Measurements from ENCODE around the gene RNF144A. TPM values are rescaled to one million over a fixed set of nuclear protein-coding genes. Genes with fewer than 3 reads are reported as not detected.
A peak's percentile ranks its signal among the peaks of the same experiment; 100 is the strongest.

The RNF144A gene
- total RNA-seq, 2 donors from 2014 or later: 17.2 to 66.1 TPM

GRCh38 chr2:6948677-6949351 lies 31.6 kb downstream of the RNF144A start:
- ATAC-seq (peak; percentile 60 to 77), DNase-seq (ENCODE audit: low spot score) (no peak)
- Mint-ChIP-seq H3K27me3 (no peaks in the 10 kb centered on the region), H3K36me3 (peaks cover 2% of the 10 kb centered on the region), H3K9me3 (no peaks in the 10 kb centered on the region), H3K4me3 (peak overlapping the region; percentile 4), H3K4me1 (ENCODE audit: low read depth in 2 of 2) (peaks cover 34 to 55% of the 10 kb centered on the region in 2 donors), H3K27ac (peak overlapping the region; percentile 45 to 66)

- H3K4me1 Mint-ChIP-seq (ENCODE audit: low read depth in 2 of 2): peaks cover 30 to 49% of the 10 kb centered on the region in 2 donors
- ATAC-seq (no peak), DNase-seq (ENCODE audit: low spot score) (no peak)
- H3K4me3 Mint-ChIP-seq: no peak overlapping the region
- H3K9me3 Mint-ChIP-seq: no peaks in the 10 kb centered on the region
- H3K27ac Mint-ChIP-seq: peak overlapping the region; percentile 16 to 52
- no peaks in the 10 kb centered on the region for H3K27me3 Mint-ChIP-seq
- H3K36me3 Mint-ChIP-seq: no peaks in the 10 kb centered on the region
These were observed 33.8 kb downstream of the RNF144A start for GRCh38 chr2:6951046-6951445.

- Mint-ChIP-seq H3K9me3 (no peaks in the 10 kb centered on the region), H3K27me3 (no peaks in the 10 kb centered on the region), H3K27ac (no peak overlapping the region), H3K4me3 (no peak overlapping the region), H3K36me3 (no peaks in the 10 kb centered on the region), H3K4me1 (ENCODE audit: low read depth in 2 of 2) (peaks cover 41 to 59% of the 10 kb centered on the region in 2 donors)
- ATAC-seq (no peak), DNase-seq (ENCODE audit: low spot score) (no peak)
These were observed 34.9 kb downstream of the RNF144A start for GRCh38 chr2:6952101-6952500.

GRCh38 chr2:6954586-6954985 lies 37.4 kb downstream of the RNF144A start:
- H3K36me3 Mint-ChIP-seq: no peaks in the 10 kb centered on the region
- no peak for DNase-seq (ENCODE audit: low spot score)
- H3K4me3 Mint-ChIP-seq: no peak overlapping the region
- H3K27me3 Mint-ChIP-seq: no peaks in the 10 kb centered on the region
- H3K27ac Mint-ChIP-seq: no peak overlapping the region
- no peak for ATAC-seq
- H3K9me3 Mint-ChIP-seq: no peaks in the 10 kb centered on the region
- H3K4me1 Mint-ChIP-seq (ENCODE audit: low read depth in 2 of 2): peaks cover 39 to 42% of the 10 kb centered on the region in 2 donors

- Mint-ChIP-seq H3K4me3 (peak overlapping the region; percentile 16), H3K36me3 (no peaks in the 10 kb centered on the region), H3K27ac (peak overlapping the region; percentile 14 to 37), H3K27me3 (no peaks in the 10 kb centered on the region), H3K4me1 (ENCODE audit: low read depth in 2 of 2) (peaks cover 38 to 45% of the 10 kb centered on the region in 2 donors), H3K9me3 (no peaks in the 10 kb centered on the region)
- ATAC-seq (no peak), DNase-seq (ENCODE audit: low spot score) (no peak)
These were observed 38.4 kb downstream of the RNF144A start for GRCh38 chr2:6955511-6956136.

GRCh38 chr2:6956566-6956965 lies 39.4 kb downstream of the RNF144A start:
- ATAC-seq (no peak), DNase-seq (ENCODE audit: low spot score) (no peak)
- Mint-ChIP-seq H3K4me1 (ENCODE audit: low read depth in 2 of 2) (peaks cover 36 to 41% of the 10 kb centered on the region in 2 donors), H3K4me3 (no peak overlapping the region), H3K27me3 (no peaks in the 10 kb centered on the region), H3K36me3 (no peaks in the 10 kb centered on the region), H3K9me3 (no peaks in the 10 kb centered on the region), H3K27ac (peak overlapping the region in 1 of 2 donors; percentile 24)

GRCh38 chr2:6957031-6957714 lies 40.0 kb downstream of the RNF144A start:
- ATAC-seq: no peak
- Mint-ChIP-seq H3K4me3 (no peak overlapping the region), H3K9me3 (no peaks in the 10 kb centered on the region), H3K27ac (peak overlapping the region in 1 of 2 donors; percentile 24), H3K4me1 (ENCODE audit: low read depth in 2 of 2) (peaks cover 40 to 41% of the 10 kb centered on the region in 2 donors), H3K36me3 (no peaks in the 10 kb centered on the region), H3K27me3 (no peaks in the 10 kb centered on the region)
- DNase-seq (ENCODE audit: low spot score): no peak

GRCh38 chr2:6957910-6958615 lies 40.9 kb downstream of the RNF144A start:
- H3K4me1 Mint-ChIP-seq (ENCODE audit: low read depth in 2 of 2): peaks cover 43 to 46% of the 10 kb centered on the region in 2 donors
- H3K27me3 Mint-ChIP-seq: no peaks in the 10 kb centered on the region
- H3K4me3 Mint-ChIP-seq: no peak overlapping the region
- ATAC-seq (no peak), DNase-seq (ENCODE audit: low spot score) (no peak)
- H3K9me3 Mint-ChIP-seq: no peaks in the 10 kb centered on the region
- H3K27ac Mint-ChIP-seq: no peak overlapping the region
- no peaks in the 10 kb centered on the region for H3K36me3 Mint-ChIP-seq

- peaks cover 45 to 51% of the 10 kb centered on the region in 2 donors for H3K4me1 Mint-ChIP-seq (ENCODE audit: low read depth in 2 of 2)
- no peak overlapping the region for H3K27ac Mint-ChIP-seq
- H3K4me3 Mint-ChIP-seq: no peak overlapping the region
- no peaks in the 10 kb centered on the region for H3K9me3 Mint-ChIP-seq
- no peaks in the 10 kb centered on the region for H3K27me3 Mint-ChIP-seq
- ATAC-seq (no peak), DNase-seq (ENCODE audit: low spot score) (no peak)
- H3K36me3 Mint-ChIP-seq: peaks cover 4% of the 10 kb centered on the region
These were observed 41.5 kb downstream of the RNF144A start for GRCh38 chr2:6958616-6959235.

- Mint-ChIP-seq H3K36me3 (peaks cover 6% of the 10 kb centered on the region), H3K4me3 (no peak overlapping the region), H3K27me3 (no peaks in the 10 kb centered on the region), H3K9me3 (no peaks in the 10 kb centered on the region), H3K4me1 (ENCODE audit: low read depth in 2 of 2) (peaks cover 47 to 54% of the 10 kb centered on the region in 2 donors), H3K27ac (no peak overlapping the region)
- ATAC-seq: no peak
- DNase-seq (ENCODE audit: low spot score): no peak
These were observed 42.5 kb downstream of the RNF144A start for GRCh38 chr2:6959751-6960150.

- Mint-ChIP-seq H3K4me3 (no peak overlapping the region), H3K27ac (no peak overlapping the region), H3K36me3 (peaks cover 6% of the 10 kb centered on the region), H3K27me3 (no peaks in the 10 kb centered on the region), H3K9me3 (no peaks in the 10 kb centered on the region), H3K4me1 (ENCODE audit: low read depth in 2 of 2) (peaks cover 42 to 51% of the 10 kb centered on the region in 2 donors)
- DNase-seq (ENCODE audit: low spot score): no peak
- no peak for ATAC-seq
These were observed 43.4 kb downstream of the RNF144A start for GRCh38 chr2:6960659-6961058.

GRCh38 chr2:6963727-6964126 lies 46.5 kb downstream of the RNF144A start:
- Mint-ChIP-seq H3K27me3 (no peaks in the 10 kb centered on the region), H3K9me3 (no peaks in the 10 kb centered on the region), H3K36me3 (peaks cover 6% of the 10 kb centered on the region), H3K27ac (peak overlapping the region in 1 of 2 donors; percentile 27), H3K4me1 (ENCODE audit: low read depth in 2 of 2) (peaks cover 22 to 39% of the 10 kb centered on the region in 2 donors), H3K4me3 (no peak overlapping the region)
- DNase-seq (ENCODE audit: low spot score) (no peak), ATAC-seq (no peak)

GRCh38 chr2:6965071-6965795 lies 48.0 kb downstream of the RNF144A start:
- Mint-ChIP-seq H3K27ac (no peak overlapping the region), H3K4me3 (no peak overlapping the region), H3K4me1 (ENCODE audit: low read depth in 2 of 2) (peaks cover 18 to 33% of the 10 kb centered on the region in 2 donors), H3K36me3 (peaks cover 6% of the 10 kb centered on the region), H3K27me3 (no peaks in the 10 kb centered on the region), H3K9me3 (no peaks in the 10 kb centered on the region)
- no peak for DNase-seq (ENCODE audit: low spot score)
- no peak for ATAC-seq

Measured in natural killer cell treated with Interleukin-12 subunit alpha and Interleukin-12 subunit beta and Interleukin-15 and Interleukin-18, amount 100 ng/mL, for 72 hours (primary cell).